ENCODE data around the gene PLEKHF1.

- TF ChIP-seq EZH2 (IDR thresholded peaks at IDR 0.05) (no peak), CTCF (IDR thresholded peaks at IDR 0.05 in 2 of 3, conservative IDR thresholded peaks at IDR 0.05 in 1 of 3; ENCODE audit: borderline replicate concordance in 1 of 3, insufficient read depth in 1 of 3, low read depth in 2 of 3, low read length in 2 of 3) (no peak), REST (IDR thresholded peaks at IDR 0.05; ENCODE audit: low read depth) (no peak), POLR2A (IDR thresholded peaks at IDR 0.05; ENCODE audit: borderline replicate concordance, extremely low read depth, insufficient read depth, insufficient read length) (no peak), POLR2AphosphoS5 (IDR thresholded peaks at IDR 0.05; ENCODE audit: low read depth, low read length) (no peak), ZNF274 (IDR thresholded peaks at IDR 0.05; ENCODE audit: low read depth, low read length) (no peak), TCF7L2 (IDR thresholded peaks at IDR 0.05; ENCODE audit: borderline replicate concordance, extremely low read depth, insufficient read depth, insufficient read length) (no peak), ATF3 (IDR thresholded peaks at IDR 0.05) (no peak), MAX (IDR thresholded peaks at IDR 0.05) (no peak), JUND (IDR thresholded peaks at IDR 0.05) (no peak), SP1 (IDR thresholded peaks at IDR 0.05; ENCODE audit: low read depth) (no peak)
These were observed 1.2 kb upstream of the PLEKHF1 start for GRCh38 chr19:29663861-29664752.
